SK-N-SH treated with all-trans-retinoic acid at 6 μM for 48 hours (cell line): ENCODE results near the gene ATCAY.

Source experiments
- ATAC-seq: fragments of 200-7000 bp; cut with Tn5 transposase; 3 replicates; pipeline ENCODE4 v1.9.1; 2020; ENCODE audit warnings: mild to moderate bottlenecking, moderate library complexity
- ARNTL ChIP-seq: fragments of 450-650 bp; formaldehyde crosslinking; IDR thresholded peaks from 2 replicates; pipeline ENCODE4 v1.5.0; 2020; ENCODE audit warnings: low read depth, mild to moderate bottlenecking, moderate library complexity, borderline replicate concordance
- BACH2 ChIP-seq: fragments of 250-450 bp; sonication (Bioruptor Pico); IDR thresholded peaks from 2 replicates; pipeline ENCODE4 v1.9.0; 2021; ENCODE audit warnings: mild to moderate bottlenecking, borderline replicate concordance
- CREB5 ChIP-seq: fragments of 250-450 bp; sonication (Bioruptor Pico); IDR thresholded peaks from 2 replicates; pipeline ENCODE4 v1.5.1; 2020; ENCODE audit warnings: low read depth, mild to moderate bottlenecking, moderate library complexity
- CSDC2 ChIP-seq: fragments of 250-450 bp; sonication (Bioruptor Pico); IDR thresholded peaks from 2 replicates; pipeline ENCODE4 v1.5.0; 2020; ENCODE audit warnings: mild to moderate bottlenecking, moderate library complexity
- ESRRG ChIP-seq: fragments of 250-450 bp; sonication (Bioruptor Pico); IDR thresholded peaks from 2 replicates; pipeline ENCODE4 v1.6.1; 2021; ENCODE audit warnings: mild to moderate bottlenecking
- GLIS3 ChIP-seq: fragments of 250-450 bp; sonication (Bioruptor Pico); IDR thresholded peaks from 2 replicates; pipeline ENCODE4 v1.5.0; 2020; ENCODE audit warnings: mild to moderate bottlenecking, moderate library complexity
- ISL1 ChIP-seq: fragments of 250-450 bp; sonication (Bioruptor Pico); IDR thresholded peaks from 2 replicates; pipeline ENCODE4 v2.1.2; 2022; ENCODE audit warnings: mild to moderate bottlenecking, moderate library complexity
- OSR1 ChIP-seq: fragments of 250-450 bp; sonication (Bioruptor Pico); IDR thresholded peaks from 2 replicates; pipeline ENCODE4 v1.8.0; 2022; ENCODE audit warnings: moderate library complexity, mild to moderate bottlenecking, inconsistent platforms
- POU6F1 ChIP-seq: fragments of 250-450 bp; sonication (Bioruptor Pico); IDR thresholded peaks from 2 replicates; pipeline ENCODE4 v1.8.0; 2021; ENCODE audit warnings: low read depth, mild to moderate bottlenecking, moderate library complexity, borderline replicate concordance
- PPARA ChIP-seq: fragments of 250-450 bp; sonication (Bioruptor Pico); IDR thresholded peaks from 2 replicates; pipeline ENCODE4 v1.5.0; 2020; ENCODE audit warnings: mild to moderate bottlenecking, borderline replicate concordance
- SNAI2 ChIP-seq: fragments of 250-450 bp; sonication (Bioruptor Pico); IDR thresholded peaks from 2 replicates; pipeline ENCODE4 v1.5.0; 2020; ENCODE audit warnings: mild to moderate bottlenecking, moderate library complexity
- TCF4 ChIP-seq: fragments of 250-450 bp; sonication (Bioruptor Pico); IDR thresholded peaks from 2 replicates; pipeline ENCODE4 v1.8.0; 2021; ENCODE audit warnings: mild to moderate bottlenecking, moderate library complexity, borderline replicate concordance
- ZC3H10 ChIP-seq: fragments of 250-450 bp; sonication (Bioruptor Pico); IDR thresholded peaks from 2 replicates; pipeline ENCODE4 v1.5.1; 2021; ENCODE audit warnings: mild to moderate bottlenecking, moderate library complexity
- ZFP30 ChIP-seq: fragments of 450-650 bp; formaldehyde crosslinking; IDR thresholded peaks from 2 replicates; pipeline ENCODE4 v1.5.0; 2022; ENCODE audit warnings: mild to moderate bottlenecking, moderate library complexity
- ZNF565 ChIP-seq: fragments of 450-650 bp; formaldehyde crosslinking; conservative IDR thresholded peaks from 2 replicates; pipeline ENCODE4 v1.5.0; 2020; ENCODE audit warnings: low read depth, mild to moderate bottlenecking, moderate library complexity
- ZNF70 ChIP-seq: fragments of 450-650 bp; formaldehyde crosslinking; IDR thresholded peaks from 2 replicates; pipeline ENCODE4 v1.5.0; 2020; ENCODE audit warnings: mild to moderate bottlenecking, moderate library complexity
- ZNF8 ChIP-seq: fragments of 450-650 bp; formaldehyde crosslinking; IDR thresholded peaks from 2 replicates; pipeline ENCODE4 v1.5.0; 2020; ENCODE audit warnings: mild to moderate bottlenecking, moderate library complexity
- TF ChIP-seq, protein P1 (sequence below): fragments of 250-450 bp; sonication (Bioruptor Pico); IDR thresholded peaks from 2 replicates; pipeline ENCODE4 v1.5.0; 2020; ENCODE audit warnings: mild to moderate bottlenecking, moderate library complexity
- TF ChIP-seq, protein P2 (sequence below): fragments of 250-450 bp; sonication (Bioruptor Pico); IDR thresholded peaks from 2 replicates; pipeline ENCODE4 v1.8.0; 2020; ENCODE audit warnings: mild to moderate bottlenecking, moderate library complexity, borderline replicate concordance
- TF ChIP-seq, protein P3 (sequence below): fragments of 250-450 bp; sonication (Bioruptor Pico); IDR thresholded peaks from 2 replicates; pipeline ENCODE4 v1.5.1; 2021; ENCODE audit warnings: mild to moderate bottlenecking, moderate library complexity

ATCAY gene

GRCh38 chr19:3849092-3849491 lies 31.4 kb upstream of the ATCAY start:
- ATAC-seq, result peak; percentile 76
- TF ChIP-seq SNAI2 (CRISPR knock-in tag), result no peak
- TF ChIP-seq GLIS3 (CRISPR knock-in tag), result no peak

GRCh38 chr19:3849787-3850186 lies 30.7 kb upstream of the ATCAY start:
- ATAC-seq, result no peak
- TF ChIP-seq ZNF565 (CRISPR knock-in tag) (no peak), PPARA (CRISPR knock-in tag) (no peak), OSR1 (CRISPR knock-in tag) (no peak), GLIS3 (CRISPR knock-in tag) (no peak), POU6F1 (CRISPR knock-in tag) (no peak), TCF4 (CRISPR knock-in tag) (no peak), CREB5 (no peak), BACH2 (CRISPR knock-in tag) (no peak), CSDC2 (no peak), ARNTL (no peak), ZFP30 (CRISPR knock-in tag) (no peak), ESRRG (no peak), ZC3H10 (no peak), ZNF70 (CRISPR knock-in tag) (no peak), SNAI2 (CRISPR knock-in tag) (no peak), ZNF8 (CRISPR knock-in tag) (no peak)
- TF ChIP-seq, protein P1, sequence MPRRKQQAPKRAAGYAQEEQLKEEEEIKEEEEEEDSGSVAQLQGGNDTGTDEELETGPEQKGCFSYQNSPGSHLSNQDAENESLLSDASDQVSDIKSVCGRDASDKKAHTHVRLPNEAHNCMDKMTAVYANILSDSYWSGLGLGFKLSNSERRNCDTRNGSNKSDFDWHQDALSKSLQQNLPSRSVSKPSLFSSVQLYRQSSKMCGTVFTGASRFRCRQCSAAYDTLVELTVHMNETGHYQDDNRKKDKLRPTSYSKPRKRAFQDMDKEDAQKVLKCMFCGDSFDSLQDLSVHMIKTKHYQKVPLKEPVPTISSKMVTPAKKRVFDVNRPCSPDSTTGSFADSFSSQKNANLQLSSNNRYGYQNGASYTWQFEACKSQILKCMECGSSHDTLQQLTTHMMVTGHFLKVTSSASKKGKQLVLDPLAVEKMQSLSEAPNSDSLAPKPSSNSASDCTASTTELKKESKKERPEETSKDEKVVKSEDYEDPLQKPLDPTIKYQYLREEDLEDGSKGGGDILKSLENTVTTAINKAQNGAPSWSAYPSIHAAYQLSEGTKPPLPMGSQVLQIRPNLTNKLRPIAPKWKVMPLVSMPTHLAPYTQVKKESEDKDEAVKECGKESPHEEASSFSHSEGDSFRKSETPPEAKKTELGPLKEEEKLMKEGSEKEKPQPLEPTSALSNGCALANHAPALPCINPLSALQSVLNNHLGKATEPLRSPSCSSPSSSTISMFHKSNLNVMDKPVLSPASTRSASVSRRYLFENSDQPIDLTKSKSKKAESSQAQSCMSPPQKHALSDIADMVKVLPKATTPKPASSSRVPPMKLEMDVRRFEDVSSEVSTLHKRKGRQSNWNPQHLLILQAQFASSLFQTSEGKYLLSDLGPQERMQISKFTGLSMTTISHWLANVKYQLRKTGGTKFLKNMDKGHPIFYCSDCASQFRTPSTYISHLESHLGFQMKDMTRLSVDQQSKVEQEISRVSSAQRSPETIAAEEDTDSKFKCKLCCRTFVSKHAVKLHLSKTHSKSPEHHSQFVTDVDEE (CRISPR knock-in tag), result no peak
- TF ChIP-seq, protein P2, sequence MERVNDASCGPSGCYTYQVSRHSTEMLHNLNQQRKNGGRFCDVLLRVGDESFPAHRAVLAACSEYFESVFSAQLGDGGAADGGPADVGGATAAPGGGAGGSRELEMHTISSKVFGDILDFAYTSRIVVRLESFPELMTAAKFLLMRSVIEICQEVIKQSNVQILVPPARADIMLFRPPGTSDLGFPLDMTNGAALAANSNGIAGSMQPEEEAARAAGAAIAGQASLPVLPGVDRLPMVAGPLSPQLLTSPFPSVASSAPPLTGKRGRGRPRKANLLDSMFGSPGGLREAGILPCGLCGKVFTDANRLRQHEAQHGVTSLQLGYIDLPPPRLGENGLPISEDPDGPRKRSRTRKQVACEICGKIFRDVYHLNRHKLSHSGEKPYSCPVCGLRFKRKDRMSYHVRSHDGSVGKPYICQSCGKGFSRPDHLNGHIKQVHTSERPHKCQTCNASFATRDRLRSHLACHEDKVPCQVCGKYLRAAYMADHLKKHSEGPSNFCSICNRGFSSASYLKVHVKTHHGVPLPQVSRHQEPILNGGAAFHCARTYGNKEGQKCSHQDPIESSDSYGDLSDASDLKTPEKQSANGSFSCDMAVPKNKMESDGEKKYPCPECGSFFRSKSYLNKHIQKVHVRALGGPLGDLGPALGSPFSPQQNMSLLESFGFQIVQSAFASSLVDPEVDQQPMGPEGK (CRISPR knock-in tag), result no peak
- TF ChIP-seq, protein P3, sequence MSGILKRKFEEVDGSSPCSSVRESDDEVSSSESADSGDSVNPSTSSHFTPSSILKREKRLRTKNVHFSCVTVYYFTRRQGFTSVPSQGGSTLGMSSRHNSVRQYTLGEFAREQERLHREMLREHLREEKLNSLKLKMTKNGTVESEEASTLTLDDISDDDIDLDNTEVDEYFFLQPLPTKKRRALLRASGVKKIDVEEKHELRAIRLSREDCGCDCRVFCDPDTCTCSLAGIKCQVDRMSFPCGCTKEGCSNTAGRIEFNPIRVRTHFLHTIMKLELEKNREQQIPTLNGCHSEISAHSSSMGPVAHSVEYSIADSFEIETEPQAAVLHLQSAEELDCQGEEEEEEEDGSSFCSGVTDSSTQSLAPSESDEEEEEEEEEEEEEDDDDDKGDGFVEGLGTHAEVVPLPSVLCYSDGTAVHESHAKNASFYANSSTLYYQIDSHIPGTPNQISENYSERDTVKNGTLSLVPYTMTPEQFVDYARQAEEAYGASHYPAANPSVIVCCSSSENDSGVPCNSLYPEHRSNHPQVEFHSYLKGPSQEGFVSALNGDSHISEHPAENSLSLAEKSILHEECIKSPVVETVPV, result no peak
- TF ChIP-seq, all 23 proteins: peak for 0

GRCh38 chr19:3850320-3850972 lies 30.0 kb upstream of the ATCAY start:
- ATAC-seq, result no peak
- TF ChIP-seq ARNTL (no peak), ESRRG (no peak), BACH2 (CRISPR knock-in tag) (no peak), ISL1 (CRISPR knock-in tag) (no peak), SNAI2 (CRISPR knock-in tag) (no peak), CSDC2 (no peak), ZFP30 (CRISPR knock-in tag) (no peak), ZNF70 (CRISPR knock-in tag) (no peak)
- TF ChIP-seq, protein P3, result no peak
